ENCODE measurements around the gene N4BP2L1. TPM values are rescaled to one million over a fixed set of nuclear protein-coding genes. Genes with fewer than 3 reads are reported as not detected.

N4BP2L1 gene
- 8.2 TPM for total RNA-seq

GRCh38 chr13:32427852-32428580 is at the start of gene N4BP2L1:
Gene N4BP2L1, minus strand, starts transcription at chr13:32428130. Its CDS starts 48 bp downstream, at chr13:32428082.
- FAIRE-seq (no peak), DNase-seq (ENCODE audit: low spot score in 2 of 2) (peak; percentile 82 to 84)

- no peak for DNase-seq (ENCODE audit: low spot score in 2 of 2)
- no peak for FAIRE-seq
Observed at GRCh38 chr13:32476892-32477291, 49.0 kb upstream of the N4BP2L1 start.

- DNase-seq (ENCODE audit: low spot score in 2 of 2), result no peak
- no peak for FAIRE-seq
Observed at GRCh38 chr13:32476021-32476731, 48.2 kb upstream of the N4BP2L1 start.

- FAIRE-seq (no peak), DNase-seq (ENCODE audit: low spot score in 2 of 2) (no peak)
Observed at GRCh38 chr13:32474999-32475792, 47.3 kb upstream of the N4BP2L1 start.

- DNase-seq (ENCODE audit: low spot score in 2 of 2) (no peak), FAIRE-seq (no peak)
Observed at GRCh38 chr13:32473650-32474049, 45.7 kb upstream of the N4BP2L1 start.

- no peak for DNase-seq (ENCODE audit: low spot score in 2 of 2)
- no peak for FAIRE-seq
Observed at GRCh38 chr13:32472194-32472621, 44.3 kb upstream of the N4BP2L1 start.

GRCh38 chr13:32471187-32471922 is 43.4 kb upstream of the N4BP2L1 start:
- no peak for FAIRE-seq
- peak in 1 of 2 donors; percentile 13 for DNase-seq (ENCODE audit: low spot score in 2 of 2)

GRCh38 chr13:32468502-32469142 is 40.7 kb upstream of the N4BP2L1 start:
- FAIRE-seq (no peak), DNase-seq (ENCODE audit: low spot score in 2 of 2) (no peak)

- DNase-seq (ENCODE audit: low spot score in 2 of 2) (no peak), FAIRE-seq (no peak)
Observed at GRCh38 chr13:32456591-32456990, 28.7 kb upstream of the N4BP2L1 start.

- FAIRE-seq (no peak), DNase-seq (ENCODE audit: low spot score in 2 of 2) (no peak)
Observed at GRCh38 chr13:32455594-32455903, 27.6 kb upstream of the N4BP2L1 start.

GRCh38 chr13:32454886-32455593 is 27.1 kb upstream of the N4BP2L1 start:
- FAIRE-seq, result no peak
- no peak for DNase-seq (ENCODE audit: low spot score in 2 of 2)

GRCh38 chr13:32453981-32454380 is 26.1 kb upstream of the N4BP2L1 start:
- DNase-seq (ENCODE audit: low spot score in 2 of 2) (no peak), FAIRE-seq (no peak)

- DNase-seq (ENCODE audit: low spot score in 2 of 2) (no peak), FAIRE-seq (no peak)
Observed at GRCh38 chr13:32448972-32449371, 21.0 kb upstream of the N4BP2L1 start.

- DNase-seq (ENCODE audit: low spot score in 2 of 2) (no peak), FAIRE-seq (no peak)
Observed at GRCh38 chr13:32447894-32448623, 20.1 kb upstream of the N4BP2L1 start.

GRCh38 chr13:32446773-32447465 is 19.0 kb upstream of the N4BP2L1 start:
- FAIRE-seq, result no peak
- no peak for DNase-seq (ENCODE audit: low spot score in 2 of 2)

- DNase-seq (ENCODE audit: low spot score in 2 of 2) (no peak), FAIRE-seq (no peak)
Observed at GRCh38 chr13:32446220-32446619, 18.3 kb upstream of the N4BP2L1 start.

- FAIRE-seq (no peak), DNase-seq (ENCODE audit: low spot score in 2 of 2) (no peak)
Observed at GRCh38 chr13:32445461-32445860, 17.5 kb upstream of the N4BP2L1 start.

GRCh38 chr13:32443111-32443510 is 15.2 kb upstream of the N4BP2L1 start:
- no peak for FAIRE-seq

More at GRCh38 chr13:32443111-32443510, 15.2 kb upstream of the N4BP2L1 start:
- DNase-seq (ENCODE audit: low spot score in 2 of 2), result peak in 1 of 2 donors; percentile 21

All from frontal cortex (tissue), 4 donors.